Measurements from ENCODE around the gene AK9.

DNA sequence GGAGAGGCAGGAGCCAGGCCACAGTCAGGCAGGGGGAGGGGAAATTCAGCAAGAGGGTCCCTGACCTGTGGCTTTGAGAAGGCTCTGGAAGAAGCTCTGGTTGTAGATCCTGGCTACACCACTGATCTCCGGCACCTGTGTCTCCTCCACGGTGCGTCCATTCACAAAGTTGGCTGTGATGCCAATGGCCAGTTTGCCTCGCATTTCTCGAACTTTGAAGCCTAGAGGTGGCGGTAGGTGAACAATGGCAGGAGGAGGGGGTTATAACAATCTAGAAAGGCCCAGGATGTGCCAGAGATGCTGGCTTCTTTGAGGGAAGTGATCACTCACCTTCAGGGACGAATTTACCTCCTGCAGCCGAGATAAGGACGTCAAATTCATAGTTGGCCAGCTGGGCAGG, 238.8 kb downstream of the AK9 start:
- TF ChIP-seq POLR2AphosphoS5 (IDR thresholded peaks at IDR 0.05; ENCODE audit: low read depth, low read length) (no peak), ELF1 (IDR thresholded peaks at IDR 0.05) (no peak), NFIC (IDR thresholded peaks at IDR 0.05; ENCODE audit: borderline replicate concordance) (no peak), SMC3 (IDR thresholded peaks at IDR 0.05; ENCODE audit: low read depth, low read length) (no peak), EZH2phosphoT487 (IDR thresholded peaks at IDR 0.05; ENCODE audit: borderline replicate concordance, low read depth) (no peak), EP300 (IDR thresholded peaks at IDR 0.05; ENCODE audit: borderline replicate concordance in 1 of 2, low read depth in 1 of 2, low read length in 1 of 2) (no peak), JUND (IDR thresholded peaks at IDR 0.05) (no peak), SIN3A (IDR thresholded peaks at IDR 0.05; ENCODE audit: borderline replicate concordance, low read depth, low read length) (no peak), FOSL2 (IDR thresholded peaks at IDR 0.05; ENCODE audit: borderline replicate concordance, low read depth) (no peak)
- TF ChIP-seq, protein P1, sequence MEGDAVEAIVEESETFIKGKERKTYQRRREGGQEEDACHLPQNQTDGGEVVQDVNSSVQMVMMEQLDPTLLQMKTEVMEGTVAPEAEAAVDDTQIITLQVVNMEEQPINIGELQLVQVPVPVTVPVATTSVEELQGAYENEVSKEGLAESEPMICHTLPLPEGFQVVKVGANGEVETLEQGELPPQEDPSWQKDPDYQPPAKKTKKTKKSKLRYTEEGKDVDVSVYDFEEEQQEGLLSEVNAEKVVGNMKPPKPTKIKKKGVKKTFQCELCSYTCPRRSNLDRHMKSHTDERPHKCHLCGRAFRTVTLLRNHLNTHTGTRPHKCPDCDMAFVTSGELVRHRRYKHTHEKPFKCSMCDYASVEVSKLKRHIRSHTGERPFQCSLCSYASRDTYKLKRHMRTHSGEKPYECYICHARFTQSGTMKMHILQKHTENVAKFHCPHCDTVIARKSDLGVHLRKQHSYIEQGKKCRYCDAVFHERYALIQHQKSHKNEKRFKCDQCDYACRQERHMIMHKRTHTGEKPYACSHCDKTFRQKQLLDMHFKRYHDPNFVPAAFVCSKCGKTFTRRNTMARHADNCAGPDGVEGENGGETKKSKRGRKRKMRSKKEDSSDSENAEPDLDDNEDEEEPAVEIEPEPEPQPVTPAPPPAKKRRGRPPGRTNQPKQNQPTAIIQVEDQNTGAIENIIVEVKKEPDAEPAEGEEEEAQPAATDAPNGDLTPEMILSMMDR (IDR thresholded peaks at IDR 0.05), result no peak
- TF ChIP-seq, protein P2, sequence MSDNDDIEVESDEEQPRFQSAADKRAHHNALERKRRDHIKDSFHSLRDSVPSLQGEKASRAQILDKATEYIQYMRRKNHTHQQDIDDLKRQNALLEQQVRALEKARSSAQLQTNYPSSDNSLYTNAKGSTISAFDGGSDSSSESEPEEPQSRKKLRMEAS (IDR thresholded peaks at IDR 0.05; ENCODE audit: low read depth), result no peak
- TF ChIP-seq, protein P3, sequence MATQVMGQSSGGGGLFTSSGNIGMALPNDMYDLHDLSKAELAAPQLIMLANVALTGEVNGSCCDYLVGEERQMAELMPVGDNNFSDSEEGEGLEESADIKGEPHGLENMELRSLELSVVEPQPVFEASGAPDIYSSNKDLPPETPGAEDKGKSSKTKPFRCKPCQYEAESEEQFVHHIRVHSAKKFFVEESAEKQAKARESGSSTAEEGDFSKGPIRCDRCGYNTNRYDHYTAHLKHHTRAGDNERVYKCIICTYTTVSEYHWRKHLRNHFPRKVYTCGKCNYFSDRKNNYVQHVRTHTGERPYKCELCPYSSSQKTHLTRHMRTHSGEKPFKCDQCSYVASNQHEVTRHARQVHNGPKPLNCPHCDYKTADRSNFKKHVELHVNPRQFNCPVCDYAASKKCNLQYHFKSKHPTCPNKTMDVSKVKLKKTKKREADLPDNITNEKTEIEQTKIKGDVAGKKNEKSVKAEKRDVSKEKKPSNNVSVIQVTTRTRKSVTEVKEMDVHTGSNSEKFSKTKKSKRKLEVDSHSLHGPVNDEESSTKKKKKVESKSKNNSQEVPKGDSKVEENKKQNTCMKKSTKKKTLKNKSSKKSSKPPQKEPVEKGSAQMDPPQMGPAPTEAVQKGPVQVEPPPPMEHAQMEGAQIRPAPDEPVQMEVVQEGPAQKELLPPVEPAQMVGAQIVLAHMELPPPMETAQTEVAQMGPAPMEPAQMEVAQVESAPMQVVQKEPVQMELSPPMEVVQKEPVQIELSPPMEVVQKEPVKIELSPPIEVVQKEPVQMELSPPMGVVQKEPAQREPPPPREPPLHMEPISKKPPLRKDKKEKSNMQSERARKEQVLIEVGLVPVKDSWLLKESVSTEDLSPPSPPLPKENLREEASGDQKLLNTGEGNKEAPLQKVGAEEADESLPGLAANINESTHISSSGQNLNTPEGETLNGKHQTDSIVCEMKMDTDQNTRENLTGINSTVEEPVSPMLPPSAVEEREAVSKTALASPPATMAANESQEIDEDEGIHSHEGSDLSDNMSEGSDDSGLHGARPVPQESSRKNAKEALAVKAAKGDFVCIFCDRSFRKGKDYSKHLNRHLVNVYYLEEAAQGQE (IDR thresholded peaks at IDR 0.05; ENCODE audit: low read depth, low read length), result no peak
